Epithelial cell of proximal tubule (primary cell): Measurements from ENCODE around the gene MTFR1L. TPM values are rescaled to one million over a fixed set of nuclear protein-coding genes. Genes with fewer than 3 reads are reported as not detected.
A peak's percentile ranks its signal among the peaks of the same experiment; 100 is the strongest.

ENCODE experiments used
- DNase-seq: peaks from one replicate; pipeline ENCODE4 v3.0.0-alpha.2; 2011; ENCODE audit warnings: low read depth
- H3K4me3 ChIP-seq: 2 replicates; pipeline ENCODE4 v1.5.1; 2011; ENCODE audit warnings: low read depth, mild to moderate bottlenecking, low read length
- total RNA-seq: library from RNA; depleted of rRNA; stranded (reverse); fragments of >200 nt; gene quantifications from 2 replicates; pipeline ENCODE4 v1.2.3, GENCODE V29; 2015
- TF ChIP-seq, protein P1 (sequence below): conservative IDR thresholded peaks from 2 replicates; pipeline ENCODE4 v1.5.1; 2012; ENCODE audit warnings: low read depth, mild to moderate bottlenecking, low read length

The MTFR1L gene
- total RNA-seq, 1 donor from 2014 or later = 21.6 TPM

DNA sequence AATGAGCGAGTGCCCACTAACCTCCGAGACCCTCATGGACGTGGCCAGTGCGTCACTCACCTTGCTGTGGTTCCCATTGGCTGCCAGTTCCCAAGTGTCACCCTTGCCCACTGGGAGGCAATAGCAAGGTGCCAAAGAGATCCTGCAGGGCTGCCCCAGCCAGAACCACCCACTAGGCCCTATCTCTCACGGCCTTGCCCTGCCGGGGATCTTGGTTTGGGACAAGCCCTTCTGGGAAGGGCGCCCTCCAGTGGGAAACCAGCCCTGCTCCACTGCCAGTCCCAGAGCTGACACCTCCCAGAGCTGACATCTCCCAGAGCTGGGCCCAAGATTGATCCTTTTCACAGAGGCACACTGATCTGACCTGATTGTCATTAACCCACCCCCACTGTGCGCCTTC is 21.8 kb upstream of the MTFR1L start:
- TF ChIP-seq, protein P1, sequence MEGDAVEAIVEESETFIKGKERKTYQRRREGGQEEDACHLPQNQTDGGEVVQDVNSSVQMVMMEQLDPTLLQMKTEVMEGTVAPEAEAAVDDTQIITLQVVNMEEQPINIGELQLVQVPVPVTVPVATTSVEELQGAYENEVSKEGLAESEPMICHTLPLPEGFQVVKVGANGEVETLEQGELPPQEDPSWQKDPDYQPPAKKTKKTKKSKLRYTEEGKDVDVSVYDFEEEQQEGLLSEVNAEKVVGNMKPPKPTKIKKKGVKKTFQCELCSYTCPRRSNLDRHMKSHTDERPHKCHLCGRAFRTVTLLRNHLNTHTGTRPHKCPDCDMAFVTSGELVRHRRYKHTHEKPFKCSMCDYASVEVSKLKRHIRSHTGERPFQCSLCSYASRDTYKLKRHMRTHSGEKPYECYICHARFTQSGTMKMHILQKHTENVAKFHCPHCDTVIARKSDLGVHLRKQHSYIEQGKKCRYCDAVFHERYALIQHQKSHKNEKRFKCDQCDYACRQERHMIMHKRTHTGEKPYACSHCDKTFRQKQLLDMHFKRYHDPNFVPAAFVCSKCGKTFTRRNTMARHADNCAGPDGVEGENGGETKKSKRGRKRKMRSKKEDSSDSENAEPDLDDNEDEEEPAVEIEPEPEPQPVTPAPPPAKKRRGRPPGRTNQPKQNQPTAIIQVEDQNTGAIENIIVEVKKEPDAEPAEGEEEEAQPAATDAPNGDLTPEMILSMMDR = peak; percentile 64
- no peak for DNase-seq
- no peak overlapping the region for H3K4me3 ChIP-seq

DNA sequence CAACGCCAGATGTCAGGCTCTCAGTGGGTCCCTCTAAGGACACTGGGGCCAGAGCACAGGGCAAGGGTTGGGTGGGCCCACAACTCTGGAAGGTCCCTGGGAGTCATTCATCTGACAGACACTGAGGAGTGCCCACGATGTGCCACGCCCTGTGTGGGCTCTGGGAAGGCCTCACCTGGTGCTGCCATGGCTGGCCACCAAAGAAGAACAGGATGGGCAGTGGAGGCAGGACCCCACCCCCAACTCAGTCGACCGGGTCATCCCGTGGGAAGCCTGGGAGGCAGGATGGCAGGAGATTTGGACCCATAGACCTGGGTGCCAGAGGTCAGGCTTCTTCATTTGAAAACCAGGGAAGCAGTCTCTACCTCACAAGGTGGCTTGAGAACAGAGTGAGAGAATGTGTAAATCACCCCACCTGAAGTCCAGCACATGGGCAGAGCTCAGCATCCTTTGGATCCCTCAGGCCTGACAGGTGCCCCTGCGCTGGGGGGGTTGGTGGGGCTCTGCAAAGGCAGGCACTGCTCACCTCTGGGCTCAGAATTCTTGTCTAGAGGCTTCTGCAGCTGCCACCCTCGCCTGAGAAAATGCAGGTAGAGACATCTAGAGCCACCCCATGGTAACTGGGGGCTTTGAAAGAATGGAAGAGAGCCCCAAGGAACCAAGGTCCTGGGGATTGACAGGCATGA is 20.9 kb upstream of the MTFR1L start:
- H3K4me3 ChIP-seq = no peak overlapping the region
- no peak for DNase-seq
- TF ChIP-seq, protein P1 = no peak

DNA sequence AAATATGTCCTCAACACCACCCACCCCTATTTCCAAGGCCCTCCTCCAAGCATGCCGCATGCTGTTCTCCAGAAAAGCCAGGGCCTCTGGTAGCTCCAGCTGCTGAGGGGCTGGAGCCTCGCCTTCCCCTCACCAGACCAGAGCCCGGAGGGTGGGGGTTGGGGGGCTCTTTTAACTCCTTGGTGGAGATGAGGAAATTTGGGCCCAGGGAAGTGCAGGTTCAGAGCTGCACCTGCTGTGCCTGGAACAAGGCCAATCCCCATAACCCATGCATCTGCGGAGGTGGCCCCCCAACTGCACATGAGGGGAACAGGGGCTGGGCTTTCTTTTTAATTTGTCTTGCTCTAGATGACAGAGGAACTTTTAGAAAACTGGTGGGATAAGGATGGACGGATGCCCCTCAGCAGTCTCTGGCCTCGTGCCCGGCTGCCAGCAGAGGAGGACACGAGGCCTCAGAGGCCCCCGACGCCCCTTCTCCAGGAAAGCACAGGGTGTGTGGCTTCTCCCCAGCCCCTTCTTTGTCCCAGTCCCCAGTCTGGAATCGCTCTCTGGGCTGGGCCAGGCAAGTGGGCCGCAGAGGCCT is 20.3 kb upstream of the MTFR1L start:
- TF ChIP-seq, protein P1 = no peak
- no peak for DNase-seq
- peak overlapping the region; percentile 55 for H3K4me3 ChIP-seq

GRCh38 chr1:25799935-25800702 is 19.6 kb upstream of the MTFR1L start, which contains the start of gene SELENON:
TSS of gene SELENON (plus strand) at chr1:25800193. CDS start at chr1:25800231, 38 bp downstream.
- no peak for DNase-seq
- TF ChIP-seq, protein P1 = no peak

DNA sequence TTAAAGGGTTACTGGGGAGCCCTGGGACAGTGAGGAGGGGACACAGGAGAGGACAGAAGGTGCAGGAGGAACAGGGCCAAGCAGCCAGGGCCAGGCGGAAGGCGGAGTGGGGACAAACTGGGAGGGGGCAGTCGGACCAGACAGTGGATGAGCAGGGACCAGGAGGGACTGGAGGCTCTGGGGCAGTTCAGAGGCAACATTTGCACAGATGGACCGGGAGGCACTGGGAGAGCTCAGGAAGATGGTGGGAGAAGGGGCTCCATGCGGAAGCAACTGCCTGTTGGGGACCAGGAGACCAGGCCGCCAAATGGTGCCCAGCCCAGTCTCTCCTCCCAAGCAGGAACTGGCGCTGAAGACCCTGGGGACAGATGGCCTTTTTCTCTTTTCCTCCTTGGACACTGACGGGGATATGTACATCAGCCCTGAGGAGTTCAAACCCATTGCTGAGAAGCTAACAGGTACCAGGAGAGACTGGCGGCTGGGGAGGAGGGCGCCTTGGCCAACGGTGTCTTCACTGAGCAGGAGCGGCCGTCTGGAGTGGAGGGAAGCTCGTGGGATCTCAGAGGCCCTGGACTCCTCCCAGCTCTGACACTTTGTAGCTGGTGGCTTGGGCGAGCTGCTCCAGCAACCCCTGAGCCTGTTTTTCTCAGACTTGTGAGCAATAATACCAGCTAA is 18.9 kb upstream of the MTFR1L start:
- no peak for DNase-seq
- TF ChIP-seq, protein P1 = no peak

More at GRCh38 chr1:25799935-25800702, 19.6 kb upstream of the MTFR1L start, which contains the start of gene SELENON:
- H3K4me3 ChIP-seq = peak within 1 kb of the TSS; percentile 62

GRCh38 chr1:25802915-25803314 is 16.8 kb upstream of the MTFR1L start:
- TF ChIP-seq, protein P1 = no peak
- no peak overlapping the region for H3K4me3 ChIP-seq
- DNase-seq = no peak

More for the DNA sequence above, 18.9 kb upstream of the MTFR1L start:
- H3K4me3 ChIP-seq = peak overlapping the region; percentile 62
